ENCODE results near the gene CD200R1L. TPM values are rescaled to one million over a fixed set of nuclear protein-coding genes. Genes with fewer than 3 reads are reported as not detected.

CD200R1L gene
- total RNA-seq, 2 donors from 2014 or later = not detected

GRCh38 chr3:112779558-112780480, 66.8 kb downstream of the CD200R1L start:
- no peak for ATAC-seq
- DNase-seq (ENCODE audit: low spot score in 2 of 2) = no peak
- H3K9me3 Mint-ChIP-seq = no peaks in the 10 kb centered on the region
- no peaks in the 10 kb centered on the region for H3K36me3 Mint-ChIP-seq
- H3K27ac Mint-ChIP-seq = no peak overlapping the region

DNA sequence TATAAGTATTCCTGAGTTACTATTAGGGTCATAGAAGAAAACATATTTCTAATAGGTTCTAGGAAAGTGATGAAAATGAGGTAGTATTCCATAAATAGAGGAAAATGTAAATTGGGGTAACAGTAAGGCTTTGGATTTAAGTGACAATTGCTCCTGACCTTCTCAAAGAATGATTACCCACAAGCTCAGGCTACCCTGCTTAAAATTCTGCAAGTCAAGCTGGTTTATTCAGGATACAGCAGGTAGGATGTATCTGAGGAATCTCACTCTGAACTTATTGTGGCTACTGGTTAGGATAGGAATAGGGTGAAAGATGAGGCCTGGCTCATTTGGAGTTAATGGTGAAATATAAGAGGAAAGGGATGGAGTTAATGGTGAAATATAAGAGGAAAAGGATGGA, 67.7 kb downstream of the CD200R1L start:
- DNase-seq (ENCODE audit: low spot score in 2 of 2) (no peak), ATAC-seq (no peak)
- H3K27ac Mint-ChIP-seq = no peak overlapping the region
- no peaks in the 10 kb centered on the region for H3K9me3 Mint-ChIP-seq
- H3K36me3 Mint-ChIP-seq = no peaks in the 10 kb centered on the region

- Mint-ChIP-seq H3K36me3 (no peaks in the 10 kb centered on the region), H3K9me3 (no peaks in the 10 kb centered on the region), H3K27ac (no peak overlapping the region)
- ATAC-seq (no peak), DNase-seq (ENCODE audit: low spot score in 2 of 2) (no peak)
Measured at GRCh38 chr3:112778353-112778948, 68.2 kb downstream of the CD200R1L start.

DNA sequence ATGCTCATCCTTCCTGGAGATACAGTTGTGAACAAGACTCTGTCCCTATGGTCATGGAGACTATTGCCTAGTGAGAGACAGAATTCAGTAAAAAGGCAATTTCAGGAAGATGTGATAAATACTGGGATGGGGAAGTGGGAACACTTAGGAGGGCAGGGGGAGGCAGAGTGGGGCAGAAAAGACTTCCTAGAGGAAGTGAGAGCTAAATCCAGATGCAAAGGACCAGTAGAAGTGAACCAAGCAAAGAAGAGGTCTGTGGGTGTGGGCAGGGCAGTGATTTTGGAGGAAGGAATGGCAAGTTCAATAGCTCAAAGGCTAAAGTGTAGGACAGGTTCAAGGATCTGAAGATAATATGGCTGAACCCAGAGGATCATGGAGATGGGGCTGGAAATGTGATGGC, 68.9 kb downstream of the CD200R1L start:
- Mint-ChIP-seq H3K9me3 (no peaks in the 10 kb centered on the region), H3K36me3 (no peaks in the 10 kb centered on the region), H3K27ac (no peak overlapping the region)
- no peak for ATAC-seq
- DNase-seq (ENCODE audit: low spot score in 2 of 2) = no peak

- DNase-seq (ENCODE audit: low spot score in 2 of 2) (no peak), ATAC-seq (no peak)
- Mint-ChIP-seq H3K36me3 (no peaks in the 10 kb centered on the region), H3K27ac (no peak overlapping the region), H3K9me3 (no peaks in the 10 kb centered on the region)
Measured at GRCh38 chr3:112776836-112777235, 69.8 kb downstream of the CD200R1L start.

GRCh38 chr3:112776000-112776399, 70.7 kb downstream of the CD200R1L start:
- Mint-ChIP-seq H3K9me3 (no peaks in the 10 kb centered on the region), H3K27ac (no peak overlapping the region), H3K36me3 (no peaks in the 10 kb centered on the region)
- peak; percentile 28 to 48 for ATAC-seq
- DNase-seq (ENCODE audit: low spot score in 2 of 2) = no peak

DNA sequence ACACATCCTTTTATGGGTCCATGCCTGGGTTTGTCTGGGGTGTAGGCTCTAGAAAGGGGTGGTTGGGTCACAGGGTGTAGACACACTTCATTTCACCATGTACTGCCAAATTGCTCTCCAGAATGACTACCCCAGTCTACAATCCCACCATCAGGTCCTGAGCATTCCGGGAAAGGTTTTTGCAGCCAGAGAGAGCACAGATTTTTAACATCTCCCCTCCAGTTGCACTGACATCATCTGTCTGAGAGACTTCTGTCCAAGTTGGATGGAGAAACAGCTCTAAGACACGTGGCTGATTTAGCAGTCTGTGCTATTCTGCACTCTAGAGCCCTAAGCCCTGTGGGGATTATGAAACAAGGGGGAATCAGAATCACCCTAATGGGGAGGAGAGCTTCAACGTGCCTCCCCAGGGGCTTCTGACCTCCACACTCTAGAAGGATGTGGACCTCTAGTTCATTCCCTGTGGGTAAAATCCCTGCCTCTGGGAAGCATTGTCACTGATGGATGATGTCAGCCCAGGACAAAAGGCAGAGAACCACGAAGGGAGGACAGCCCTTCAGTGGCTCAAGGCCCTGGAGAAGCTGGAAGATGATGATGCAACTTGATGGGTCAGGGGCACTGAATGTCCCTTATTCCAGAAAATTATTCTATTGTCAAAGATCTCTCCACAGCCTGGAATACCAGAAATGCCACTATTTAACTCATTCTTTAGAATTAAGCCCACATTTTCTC, 71.5 kb downstream of the CD200R1L start:
- DNase-seq (ENCODE audit: low spot score in 2 of 2) = no peak
- H3K36me3 Mint-ChIP-seq = no peaks in the 10 kb centered on the region
- H3K27ac Mint-ChIP-seq = no peak overlapping the region
- no peaks in the 10 kb centered on the region for H3K9me3 Mint-ChIP-seq
- no peak for ATAC-seq

DNA sequence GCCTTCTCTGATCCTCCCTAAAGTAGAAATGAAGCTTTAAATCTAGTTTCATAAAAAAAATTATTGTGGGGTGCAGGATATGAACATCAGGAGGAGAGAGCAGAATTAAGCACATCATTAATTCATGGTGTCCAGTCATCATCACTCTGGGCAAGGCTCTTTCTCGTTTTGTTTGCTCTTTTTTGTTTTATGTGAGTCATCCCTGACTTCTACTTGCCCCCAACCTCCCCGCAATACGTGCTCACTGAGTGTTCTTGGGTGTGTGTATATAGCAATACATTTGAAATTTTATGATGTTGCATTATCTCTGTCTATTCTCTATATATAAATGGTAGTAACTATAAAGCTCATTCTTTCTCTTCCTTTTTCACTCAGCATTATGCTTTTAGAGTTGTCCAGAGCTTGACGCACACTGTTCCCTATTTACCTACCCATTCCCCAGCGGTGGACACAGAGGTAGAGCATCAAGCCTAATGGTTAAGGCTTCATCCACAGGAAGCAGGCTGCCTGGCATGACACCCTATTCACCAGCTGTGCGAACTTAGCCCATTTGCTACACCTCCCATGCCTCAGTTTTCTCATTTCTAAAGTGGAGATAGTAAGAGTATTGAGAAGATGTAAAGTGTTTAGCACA, 72.3 kb downstream of the CD200R1L start:
- ATAC-seq (no peak), DNase-seq (ENCODE audit: low spot score in 2 of 2) (no peak)
- H3K9me3 Mint-ChIP-seq = no peaks in the 10 kb centered on the region
- no peaks in the 10 kb centered on the region for H3K36me3 Mint-ChIP-seq
- no peak overlapping the region for H3K27ac Mint-ChIP-seq

GRCh38 chr3:112773864-112774263, 72.8 kb downstream of the CD200R1L start:
- DNase-seq (ENCODE audit: low spot score in 2 of 2) (no peak), ATAC-seq (no peak)
- H3K36me3 Mint-ChIP-seq = no peaks in the 10 kb centered on the region
- no peak overlapping the region for H3K27ac Mint-ChIP-seq
- no peaks in the 10 kb centered on the region for H3K9me3 Mint-ChIP-seq

DNA sequence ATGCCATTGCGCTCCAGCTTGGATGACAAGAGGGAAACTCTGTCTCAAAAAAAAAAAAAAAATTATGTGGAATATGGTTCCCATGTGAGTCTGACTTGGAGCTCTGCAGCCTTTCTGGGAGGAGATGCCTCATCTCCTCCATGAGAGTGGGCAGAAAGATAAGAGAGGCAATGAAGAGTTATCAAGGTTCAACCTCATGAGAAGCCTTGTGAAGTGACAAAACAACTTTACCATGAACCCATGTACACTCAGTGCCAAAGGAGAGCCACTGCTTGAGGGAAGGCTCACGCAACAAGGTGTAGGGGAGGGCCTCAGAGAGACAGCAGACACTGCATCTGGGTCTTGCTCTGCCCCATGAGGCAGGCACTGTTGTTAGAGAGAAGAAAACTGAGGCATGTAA, 75.7 kb downstream of the CD200R1L start:
- no peak overlapping the region for H3K27ac Mint-ChIP-seq
- no peak for DNase-seq (ENCODE audit: low spot score in 2 of 2)
- no peaks in the 10 kb centered on the region for H3K36me3 Mint-ChIP-seq
- no peaks in the 10 kb centered on the region for H3K9me3 Mint-ChIP-seq
- no peak for ATAC-seq

- Mint-ChIP-seq H3K27ac (peak overlapping the region; percentile 11 to 19), H3K36me3 (no peaks in the 10 kb centered on the region), H3K9me3 (no peaks in the 10 kb centered on the region)
- peak in 1 of 2 donors; percentile 25 for DNase-seq (ENCODE audit: low spot score in 2 of 2)
- peak; percentile 60 to 76 for ATAC-seq
Measured at GRCh38 chr3:112770032-112770626, 76.5 kb downstream of the CD200R1L start.

GRCh38 chr3:112769286-112769978, 77.2 kb downstream of the CD200R1L start:
- DNase-seq (ENCODE audit: low spot score in 2 of 2) (no peak), ATAC-seq (peak; percentile 39 to 88)
- H3K9me3 Mint-ChIP-seq = no peaks in the 10 kb centered on the region
- H3K36me3 Mint-ChIP-seq = no peaks in the 10 kb centered on the region
- peak overlapping the region in 1 of 2 donors; percentile 19 for H3K27ac Mint-ChIP-seq

DNA sequence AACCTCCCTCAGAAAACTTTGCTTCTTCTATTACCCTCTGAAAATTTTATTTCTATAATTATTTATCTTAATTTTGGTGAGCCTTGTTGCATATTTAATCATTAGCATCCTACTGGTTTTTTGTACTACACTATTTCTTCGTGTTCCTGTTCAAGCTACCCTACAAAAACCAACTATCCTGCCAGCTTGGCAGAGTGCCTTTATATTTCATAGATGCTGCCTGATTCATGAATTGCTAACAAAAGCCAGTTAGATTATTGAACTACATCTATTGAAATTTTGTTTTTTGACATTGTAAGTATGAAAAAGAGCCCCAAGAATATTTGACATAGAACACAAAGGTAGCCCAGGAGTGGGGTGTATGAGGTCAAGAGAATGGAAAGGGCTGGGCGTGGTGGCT, 78.9 kb downstream of the CD200R1L start:
- ATAC-seq (no peak), DNase-seq (ENCODE audit: low spot score in 2 of 2) (no peak)
- Mint-ChIP-seq H3K36me3 (no peaks in the 10 kb centered on the region), H3K9me3 (no peaks in the 10 kb centered on the region), H3K27ac (no peak overlapping the region)

- no peaks in the 10 kb centered on the region for H3K36me3 Mint-ChIP-seq
- no peaks in the 10 kb centered on the region for H3K9me3 Mint-ChIP-seq
- no peak overlapping the region for H3K27ac Mint-ChIP-seq
- ATAC-seq (no peak), DNase-seq (ENCODE audit: low spot score in 2 of 2) (no peak)
Measured at GRCh38 chr3:112767177-112767576, 79.5 kb downstream of the CD200R1L start.

Data from activated naive CD4-positive, alpha-beta T cell treated with anti-CD3 and anti-CD28 coated beads, Interleukin-2, amount 50 U/mL, for 72 hours (primary cell).